SIG-M5 treated with dmso at 0.1 percent for 504 hours (cell line): ENCODE data around the gene FEN1.

Experiments used
- DNase-seq: peaks from one replicate; lab custom pipeline; 2025; ENCODE audit not compliant: unreplicated experiment; lab: John Stamatoyannopoulos, UW

FEN1 gene

DNA sequence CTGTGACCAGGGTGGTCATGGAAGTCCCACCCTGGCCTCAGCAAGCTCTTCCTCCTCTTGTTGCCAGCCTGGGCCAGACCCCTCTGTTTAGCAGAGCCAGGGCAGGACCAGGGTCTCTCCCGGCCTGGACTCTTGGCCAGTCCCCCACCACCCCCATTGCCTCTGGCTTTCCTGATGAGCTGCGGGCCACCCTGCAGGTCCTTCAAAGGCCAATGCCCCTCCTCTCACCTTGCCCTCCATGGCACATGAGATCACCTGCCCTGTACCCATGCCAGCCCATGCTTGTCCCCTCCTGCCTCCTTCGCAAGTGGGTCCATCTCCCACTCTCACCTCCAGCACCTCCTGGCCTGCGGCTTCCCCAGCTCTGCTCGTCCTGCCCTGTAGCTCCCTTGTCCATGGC is 45.8 kb downstream of the FEN1 start:
- DNase-seq = no peak

DNA sequence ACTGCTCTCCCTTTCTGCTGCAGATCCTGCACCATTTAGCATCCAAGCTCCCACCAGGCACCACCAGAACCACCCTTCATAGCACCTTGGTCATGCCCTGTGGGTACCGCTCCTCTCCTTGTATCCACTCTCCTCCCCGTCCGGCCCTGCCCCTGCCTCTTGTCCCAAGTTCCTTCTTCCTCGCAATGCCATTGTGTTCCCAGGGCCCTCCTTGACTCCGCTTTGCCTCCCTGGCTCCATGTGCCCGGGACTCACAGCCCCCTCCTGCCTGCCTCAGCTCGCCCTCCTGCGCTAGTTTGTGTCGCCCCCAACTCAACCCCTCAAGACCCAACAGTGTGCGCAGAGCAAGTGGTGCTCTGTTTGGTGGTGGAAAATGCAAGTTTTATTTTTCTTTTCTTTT is 46.2 kb downstream of the FEN1 start:
- DNase-seq = no peak

DNA sequence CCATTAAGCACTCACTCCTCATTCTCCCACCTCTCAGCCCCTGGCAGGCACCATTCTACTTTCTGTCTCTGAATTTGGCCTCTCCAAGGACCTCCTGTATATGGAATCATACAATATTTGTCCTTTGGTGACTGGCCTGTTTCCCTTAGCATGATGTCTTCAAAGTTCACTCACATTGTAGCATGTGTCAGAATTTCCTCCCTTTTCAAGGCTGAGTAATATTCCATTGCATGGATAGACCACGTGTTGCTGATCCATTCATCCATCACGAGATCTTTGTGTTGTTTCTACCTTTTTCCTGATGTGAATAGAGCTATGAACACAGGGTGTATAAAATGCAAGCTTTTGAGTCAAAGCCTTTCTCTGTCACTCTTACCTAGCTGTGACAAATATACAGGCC is 47.0 kb downstream of the FEN1 start:
- DNase-seq = no peak

DNA sequence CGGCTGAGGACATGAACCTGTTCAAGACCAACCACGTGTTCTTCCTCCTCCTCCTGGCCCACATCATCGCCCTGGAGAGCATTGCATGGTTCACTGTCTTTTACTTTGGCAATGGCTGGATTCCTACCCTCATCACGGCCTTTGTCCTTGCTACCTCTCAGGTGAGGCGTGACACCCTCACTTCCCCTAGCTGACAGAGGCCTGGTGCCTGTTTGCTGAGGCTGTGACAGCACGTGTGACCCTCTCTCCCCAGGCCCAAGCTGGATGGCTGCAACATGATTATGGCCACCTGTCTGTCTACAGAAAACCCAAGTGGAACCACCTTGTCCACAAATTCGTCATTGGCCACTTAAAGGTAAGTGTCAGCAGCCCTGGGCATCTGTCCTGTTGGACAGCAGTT is 47.7 kb downstream of the FEN1 start:
- DNase-seq = no peak

DNA sequence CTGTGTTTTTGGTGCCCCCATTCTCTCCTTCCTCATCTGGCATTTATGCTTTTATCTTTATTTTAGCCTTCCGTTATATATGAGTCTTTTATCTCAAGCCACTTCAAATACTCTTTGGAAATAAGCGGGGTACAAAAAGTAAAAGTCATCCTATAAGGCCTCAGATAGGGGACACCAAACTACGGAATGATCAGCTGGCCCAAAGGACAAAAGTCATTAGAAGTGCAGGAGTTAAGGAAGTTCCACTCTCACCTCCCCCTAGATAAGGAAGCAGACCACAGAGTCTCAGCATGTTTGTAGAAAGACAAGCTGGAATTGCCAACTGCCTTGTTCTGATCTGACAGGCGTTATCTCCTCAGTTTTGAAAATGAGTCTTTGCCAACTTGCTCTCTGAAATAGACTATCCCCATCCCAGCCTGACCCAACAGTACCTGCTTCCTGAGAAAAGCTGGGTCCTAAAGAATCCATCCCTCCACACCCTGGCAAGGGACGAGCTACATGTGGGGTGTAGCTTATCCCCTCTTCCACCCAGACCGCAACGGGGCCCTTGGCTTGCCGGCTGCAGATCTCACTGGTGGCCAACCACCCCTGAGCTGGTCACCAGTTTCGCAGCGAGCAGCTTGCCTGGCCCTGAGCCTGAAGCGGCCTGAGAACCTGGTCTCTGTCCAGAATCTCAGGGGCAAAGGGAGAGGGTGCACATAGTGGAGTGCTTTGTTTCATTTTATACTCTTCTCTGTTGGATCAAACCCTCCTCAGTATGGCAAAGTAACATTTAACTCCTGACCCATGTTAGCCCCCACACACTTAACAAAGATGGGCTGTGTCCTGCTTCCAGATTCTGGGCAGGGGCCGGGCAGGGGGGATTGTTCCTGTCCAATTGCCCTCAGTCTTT is 49.2 kb downstream of the FEN1 start:
- no peak for DNase-seq

DNA sequence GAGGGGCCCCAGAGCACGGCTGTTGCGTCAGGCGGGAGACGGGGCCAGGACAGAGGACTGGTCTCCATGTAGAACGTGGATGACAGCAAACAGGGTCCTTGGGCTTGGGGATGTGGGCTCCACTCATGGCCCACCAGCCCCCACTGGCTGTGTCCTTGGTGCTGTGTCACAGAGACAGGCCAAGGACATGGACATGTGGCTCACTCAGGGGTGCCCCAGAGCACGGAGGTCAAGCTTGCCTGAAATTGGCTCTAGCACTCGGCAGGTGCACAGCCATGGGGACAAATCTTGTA is 49.8 kb downstream of the FEN1 start:
- DNase-seq = no peak

DNA sequence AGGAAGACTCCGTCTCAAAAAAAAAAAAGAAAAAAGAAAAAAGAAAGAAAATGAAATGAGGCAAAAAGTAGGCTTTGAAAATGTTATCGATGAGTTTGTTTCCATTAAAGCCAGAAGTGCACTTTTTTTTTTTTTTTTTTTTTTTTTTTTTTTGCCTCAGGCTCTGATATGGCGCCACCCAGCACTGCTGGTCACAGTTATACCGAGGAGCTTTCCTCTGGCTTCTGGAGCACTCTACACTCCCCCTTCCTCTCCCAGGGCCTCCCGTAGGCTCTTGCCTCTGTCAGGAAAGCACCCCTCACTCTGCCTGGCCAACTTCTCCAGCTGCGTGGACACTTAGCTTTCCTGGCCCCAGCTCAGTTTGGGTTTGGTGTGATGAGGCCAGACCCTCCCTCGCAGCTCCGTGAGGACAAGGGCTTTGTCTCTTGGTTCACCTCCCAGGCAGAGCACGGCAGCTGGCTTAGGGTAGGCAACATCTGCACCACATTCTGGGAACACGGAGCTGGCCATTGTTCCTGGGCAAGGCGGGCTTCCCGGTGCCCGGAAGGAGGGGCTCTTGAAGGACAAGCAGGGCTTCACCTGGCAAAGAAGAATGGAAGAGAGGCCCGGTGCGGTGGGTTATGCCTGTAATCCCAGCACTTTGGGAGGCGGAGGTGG is 52.3 kb downstream of the FEN1 start:
- no peak for DNase-seq

DNA sequence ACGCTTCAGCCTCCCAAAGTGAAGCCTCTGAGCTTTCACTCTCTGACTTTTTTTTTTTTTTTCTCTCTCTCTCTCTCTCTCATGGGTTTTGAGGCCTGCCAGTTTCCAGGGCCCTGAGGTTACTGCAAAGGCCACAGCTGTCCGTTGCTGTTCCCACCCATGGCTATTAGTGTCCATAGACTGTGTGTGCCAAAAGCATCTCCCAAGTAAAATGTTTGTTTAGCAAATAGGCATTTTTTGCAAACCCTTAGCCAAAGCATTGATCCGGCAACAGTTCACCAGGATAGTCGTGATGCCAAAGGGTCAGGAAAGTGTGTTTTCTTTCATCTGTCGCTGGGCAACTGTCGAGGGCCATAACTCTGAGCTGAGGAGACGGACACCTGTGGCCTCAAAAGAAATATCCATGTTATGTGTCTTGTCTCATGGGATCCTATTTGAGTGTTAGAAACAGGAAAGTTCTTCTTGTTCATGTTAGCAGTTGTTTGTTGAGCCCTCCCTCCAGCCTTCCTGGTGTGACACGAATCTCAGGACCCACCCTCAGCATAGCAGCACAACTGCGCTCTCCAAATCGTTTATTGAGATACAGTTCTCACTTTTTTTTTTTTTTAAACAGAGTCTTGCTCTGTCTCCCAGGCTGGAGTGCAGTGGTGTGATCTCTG is 53.8 kb downstream of the FEN1 start:
- DNase-seq = no peak
